Endodermal cell (in vitro differentiated cells): Measurements from ENCODE around the gene METAP2. TPM values are rescaled to one million over a fixed set of nuclear protein-coding genes. Genes with fewer than 3 reads are reported as not detected.

Experiments
- DNase-seq: peaks from one replicate; pipeline ENCODE4 v3.0.0-alpha.2; 2017
- H3K27ac ChIP-seq: 2 replicates; pipeline ENCODE4 v1.5.1; 2013; ENCODE audit warnings: mild to moderate bottlenecking, low read depth, low read length, moderate library complexity
- H3K27me3 ChIP-seq: 2 replicates; pipeline ENCODE4 v1.6.1; 2013; ENCODE audit warnings: mild to moderate bottlenecking, low read length, moderate library complexity; ENCODE audit not compliant: insufficient read depth, control insufficient read depth, poor library complexity, severe bottlenecking
- H3K36me3 ChIP-seq: 2 replicates; pipeline ENCODE4 v1.7.0; 2013; ENCODE audit warnings: mild to moderate bottlenecking, low read length, moderate library complexity; ENCODE audit not compliant: control insufficient read depth, insufficient read depth
- H3K4me1 ChIP-seq: one replicate; pipeline ENCODE4 v1.7.0; 2013; ENCODE audit warnings: low read length; ENCODE audit not compliant: control insufficient read depth, insufficient read depth
- H3K4me3 ChIP-seq: 2 replicates; pipeline ENCODE4 v1.5.1; 2013; ENCODE audit warnings: mild to moderate bottlenecking, low read length, moderate library complexity
- H3K9ac ChIP-seq: 2 replicates; pipeline ENCODE4 v1.6.1; 2013; ENCODE audit warnings: mild to moderate bottlenecking, low read length, moderate library complexity; ENCODE audit not compliant: poor library complexity, severe bottlenecking; ENCODE audit errors: extremely low read depth
- H3K9me3 ChIP-seq: 2 replicates; pipeline ENCODE4 v1.6.1; 2013; ENCODE audit warnings: mild to moderate bottlenecking, low read length, moderate library complexity; ENCODE audit not compliant: control insufficient read depth
- H3K27ac Mint-ChIP-seq: 2 replicates; pipeline ENCODE4 v1.8.0; 2020; ENCODE audit warnings: mixed read lengths
- H3K27me3 Mint-ChIP-seq: 2 replicates; pipeline ENCODE4 v1.8.0; 2021; ENCODE audit warnings: mild to moderate bottlenecking, mixed read lengths; ENCODE audit not compliant: insufficient read depth
- H3K36me3 Mint-ChIP-seq: 2 replicates; pipeline ENCODE4 v1.8.0; 2020; ENCODE audit warnings: low read depth, mixed read lengths
- H3K4me1 Mint-ChIP-seq: 2 replicates; pipeline ENCODE4 v1.8.0; 2020; ENCODE audit warnings: mixed read lengths
- H3K4me3 Mint-ChIP-seq: 2 replicates; pipeline ENCODE4 v1.8.0; 2020; ENCODE audit warnings: mild to moderate bottlenecking, moderate library complexity, mixed read lengths
- H3K9me3 Mint-ChIP-seq: 2 replicates; pipeline ENCODE4 v1.8.0; 2020; ENCODE audit warnings: mild to moderate bottlenecking, mixed read lengths
- WGBS, 2 experiments: methylation state at CpG; one replicate each; pipeline versions ENCODE4 v1.1.5 to v1.1.7; 2013; ENCODE audit warnings: missing lambda C conversion rate in 2 of 2, mixed read lengths in 1 of 2; ENCODE audit not compliant: insufficient coverage in 1 of 2, insufficient read length in 1 of 2; 5-methylcytosine and 5-hydroxymethylcytosine counted together
- total RNA-seq, 2 donors: library from RNA; stranded (reverse); fragmentation: NEBNext Ultra II Directional in 1 of 2; extraction: Animal tissue kit (Norgen Biotek cat#: 25700) in 1 of 2; gene quantifications; 2 replicates in 1 of 2; 3 replicates in 1 of 2; pipeline ENCODE4 v1.2.1, GENCODE V29; 2021
- TF ChIP-seq, protein P1 (sequence below): fragments of 200-600 bp; sonication (generic); conservative IDR thresholded peaks from 2 replicates; pipeline ENCODE4 v1.5.0; 2021; ENCODE audit warnings: antibody characterized with exemption, mild to moderate bottlenecking

Gene METAP2
- total RNA-seq, 2 donors from 2014 or later: 137 to 152 TPM

DNA sequence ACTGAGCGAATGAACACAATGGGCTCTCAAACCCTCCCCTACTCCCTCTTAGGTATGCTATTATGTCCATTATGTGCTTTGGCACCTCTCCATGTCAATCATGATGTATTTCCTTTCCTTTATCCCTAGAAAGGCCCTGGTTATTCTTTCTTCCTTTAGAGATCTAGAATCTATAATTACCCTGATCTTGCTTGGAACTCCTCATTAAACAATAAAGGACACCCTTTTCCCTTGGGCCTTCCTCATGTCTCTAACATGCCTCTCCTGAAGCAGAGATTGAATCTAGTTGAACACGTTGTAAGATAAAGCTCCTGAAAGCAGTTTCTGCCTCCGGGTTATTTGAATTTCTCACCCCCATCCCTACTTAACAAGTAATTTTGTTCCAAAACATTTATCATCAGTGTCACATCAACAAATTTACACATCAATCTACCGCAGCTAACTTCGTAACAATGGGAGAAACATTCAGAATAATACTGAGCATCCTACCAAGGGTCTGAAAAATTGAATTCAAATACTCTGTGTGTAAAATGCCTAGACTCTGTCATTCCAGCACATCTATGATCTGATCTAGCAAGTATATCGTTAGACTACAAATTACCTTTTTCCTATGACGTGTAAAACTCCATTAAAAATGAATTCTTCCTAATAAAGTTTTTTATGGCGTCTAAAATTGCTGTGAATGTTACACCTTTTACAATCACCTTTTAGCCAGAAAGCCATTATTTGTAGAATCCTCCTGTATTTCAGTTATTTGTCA, 72.0 kb downstream of the METAP2 start:
- peaks cover 13% of the 10 kb centered on the region for H3K9me3 ChIP-seq
- Mint-ChIP-seq H3K36me3 (peaks cover 7% of the 10 kb centered on the region), H3K27ac (no peak overlapping the region), H3K27me3 (peaks cover 29% of the 10 kb centered on the region), H3K4me3 (peak overlapping the region; percentile 23), H3K4me1 (peaks cover 24% of the 10 kb centered on the region), H3K9me3 (peaks cover 11% of the 10 kb centered on the region)
- TF ChIP-seq, protein P1, sequence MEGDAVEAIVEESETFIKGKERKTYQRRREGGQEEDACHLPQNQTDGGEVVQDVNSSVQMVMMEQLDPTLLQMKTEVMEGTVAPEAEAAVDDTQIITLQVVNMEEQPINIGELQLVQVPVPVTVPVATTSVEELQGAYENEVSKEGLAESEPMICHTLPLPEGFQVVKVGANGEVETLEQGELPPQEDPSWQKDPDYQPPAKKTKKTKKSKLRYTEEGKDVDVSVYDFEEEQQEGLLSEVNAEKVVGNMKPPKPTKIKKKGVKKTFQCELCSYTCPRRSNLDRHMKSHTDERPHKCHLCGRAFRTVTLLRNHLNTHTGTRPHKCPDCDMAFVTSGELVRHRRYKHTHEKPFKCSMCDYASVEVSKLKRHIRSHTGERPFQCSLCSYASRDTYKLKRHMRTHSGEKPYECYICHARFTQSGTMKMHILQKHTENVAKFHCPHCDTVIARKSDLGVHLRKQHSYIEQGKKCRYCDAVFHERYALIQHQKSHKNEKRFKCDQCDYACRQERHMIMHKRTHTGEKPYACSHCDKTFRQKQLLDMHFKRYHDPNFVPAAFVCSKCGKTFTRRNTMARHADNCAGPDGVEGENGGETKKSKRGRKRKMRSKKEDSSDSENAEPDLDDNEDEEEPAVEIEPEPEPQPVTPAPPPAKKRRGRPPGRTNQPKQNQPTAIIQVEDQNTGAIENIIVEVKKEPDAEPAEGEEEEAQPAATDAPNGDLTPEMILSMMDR: no peak
- no peaks in the 10 kb centered on the region for H3K36me3 ChIP-seq
- DNase-seq: no peak
- no peak overlapping the region for H3K27ac ChIP-seq
- no peaks in the 10 kb centered on the region for H3K4me1 ChIP-seq
- 32 to 36% methylated on average over 8 of the region's 8 CpGs for WGBS, 2 experiments
- H3K4me3 ChIP-seq: peak overlapping the region; percentile 1
- no peak overlapping the region for H3K9ac ChIP-seq
- H3K27me3 ChIP-seq: peaks cover 28% of the 10 kb centered on the region

DNA sequence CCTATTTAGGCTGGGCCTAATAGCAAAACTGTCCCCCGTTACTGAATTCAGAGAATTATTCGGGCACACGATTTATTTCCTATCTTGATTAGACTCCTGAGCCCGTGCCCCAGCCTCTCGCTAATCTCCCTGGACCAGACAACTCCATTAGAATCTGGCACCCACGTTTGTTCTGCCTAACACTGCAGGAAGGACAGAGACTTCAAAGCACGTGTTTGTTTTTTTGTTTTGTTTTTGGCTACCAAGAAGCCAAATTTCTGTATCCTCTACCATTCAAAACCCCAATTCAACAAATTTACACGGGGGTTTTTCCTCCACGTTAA, 72.5 kb downstream of the METAP2 start:
- H3K27ac Mint-ChIP-seq: no peak overlapping the region
- peaks cover 2% of the 10 kb centered on the region for H3K4me1 ChIP-seq
- peak; percentile 70 for DNase-seq
- H3K9ac ChIP-seq: no peak overlapping the region
- WGBS, 2 experiments: 16 to 23% methylated on average over 5 to 9 of the region's 9 CpGs
- peak overlapping the region; percentile 23 for H3K4me3 Mint-ChIP-seq
- H3K4me1 Mint-ChIP-seq: peaks cover 29% of the 10 kb centered on the region
- TF ChIP-seq, protein P1: no peak
- no peaks in the 10 kb centered on the region for H3K36me3 ChIP-seq
- peaks cover 13% of the 10 kb centered on the region for H3K9me3 ChIP-seq
- peak overlapping the region; percentile 84 for H3K4me3 ChIP-seq
- peaks cover 30% of the 10 kb centered on the region for H3K27me3 Mint-ChIP-seq
- no peak overlapping the region for H3K27ac ChIP-seq
- peaks cover 7% of the 10 kb centered on the region for H3K36me3 Mint-ChIP-seq
- H3K9me3 Mint-ChIP-seq: peaks cover 11% of the 10 kb centered on the region
- H3K27me3 ChIP-seq: peaks cover 28% of the 10 kb centered on the region

DNA sequence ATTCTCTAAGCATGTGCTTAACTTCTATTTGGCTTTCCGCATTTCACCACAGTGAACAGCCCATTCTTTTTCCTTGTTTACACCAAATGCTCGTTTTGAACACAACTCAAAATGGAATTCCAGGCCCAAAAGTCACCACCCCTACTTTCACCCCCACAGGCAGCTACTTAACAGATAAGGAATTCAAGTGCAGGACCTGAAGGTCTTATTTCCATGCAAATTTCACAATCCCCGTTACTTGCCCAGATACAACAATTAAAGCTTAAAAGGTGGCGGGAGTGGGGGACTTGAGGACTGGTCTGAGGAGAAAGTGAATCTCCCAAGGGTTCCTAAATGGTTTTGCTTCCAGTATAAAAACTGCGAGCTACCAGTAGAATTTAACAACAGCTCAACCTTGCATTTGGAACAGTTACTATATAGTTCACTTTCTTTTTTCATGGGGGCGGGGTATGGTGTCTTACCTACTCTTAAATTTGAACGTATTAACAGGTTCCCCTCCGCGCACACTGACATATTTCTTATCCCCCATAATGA, 73.6 kb downstream of the METAP2 start:
- Mint-ChIP-seq H3K4me3 (peak overlapping the region; percentile 58), H3K27me3 (peaks cover 33% of the 10 kb centered on the region), H3K4me1 (peaks cover 32% of the 10 kb centered on the region), H3K27ac (peak overlapping the region; percentile 66), H3K36me3 (peaks cover 7% of the 10 kb centered on the region), H3K9me3 (peaks cover 11% of the 10 kb centered on the region)
- WGBS, 2 experiments: 0 to 5% methylated on average over 6 to 9 of the region's 9 CpGs
- peak; percentile 82 for DNase-seq
- Histone ChIP-seq H3K4me3 (peak overlapping the region; percentile 84), H3K27me3 (peaks cover 28% of the 10 kb centered on the region), H3K4me1 (peaks cover 3% of the 10 kb centered on the region), H3K9me3 (peaks cover 13% of the 10 kb centered on the region), H3K9ac (no peak overlapping the region), H3K27ac (no peak overlapping the region), H3K36me3 (no peaks in the 10 kb centered on the region)
- TF ChIP-seq, protein P1: no peak
